ENCODE results near the gene CCL26.
"Not testable (repeated sequence)": the region's sequence is repeated elsewhere in the genome, so short reads cannot be mapped to it uniquely, and the experiment has no call there.

Gene CCL26

GRCh38 chr7:75738975-75739795, 32.8 kb downstream of the CCL26 start:
- peak; percentile 96 for DNase-seq (ENCODE audit: low read depth, low spot score)

- DNase-seq (ENCODE audit: low read depth, low spot score) = no peak
These were observed 33.4 kb downstream of the CCL26 start, which contains the start of gene HIP1 for GRCh38 chr7:75738604-75738974. HIP1 (minus strand) TSS chr7:75738941; CDS start chr7:75738920, 21 bp downstream.

GRCh38 chr7:75737856-75738603, 34.0 kb downstream of the CCL26 start:
- peak; percentile 42 for DNase-seq (ENCODE audit: low read depth, low spot score)

- no peak for DNase-seq (ENCODE audit: low read depth, low spot score)
These were observed 36.2 kb downstream of the CCL26 start for GRCh38 chr7:75735581-75736350.

- DNase-seq (ENCODE audit: low read depth, low spot score) = peak; percentile 74
These were observed 37.2 kb downstream of the CCL26 start for GRCh38 chr7:75734586-75735458.

GRCh38 chr7:75732764-75733630, 39.0 kb downstream of the CCL26 start:
- DNase-seq (ENCODE audit: low read depth, low spot score) = no peak

GRCh38 chr7:75732016-75732521, 39.9 kb downstream of the CCL26 start:
- DNase-seq (ENCODE audit: low read depth, low spot score) = no peak

GRCh38 chr7:75729851-75730274, 42.1 kb downstream of the CCL26 start:
- no peak for DNase-seq (ENCODE audit: low read depth, low spot score)

GRCh38 chr7:75727881-75728593, 44.0 kb downstream of the CCL26 start:
- peak; percentile 30 for DNase-seq (ENCODE audit: low read depth, low spot score)

- not testable (repeated sequence) for DNase-seq (ENCODE audit: low read depth, low spot score)
These were observed 44.7 kb downstream of the CCL26 start for GRCh38 chr7:75727351-75727750.

GRCh38 chr7:75725306-75725705, 46.7 kb downstream of the CCL26 start:
- no peak for DNase-seq (ENCODE audit: low read depth, low spot score)

GRCh38 chr7:75723444-75723843, 48.6 kb downstream of the CCL26 start:
- DNase-seq (ENCODE audit: low read depth, low spot score) = no peak

- DNase-seq (ENCODE audit: low read depth, low spot score) = no peak
These were observed 49.6 kb downstream of the CCL26 start for GRCh38 chr7:75722373-75722772.

- not testable (repeated sequence) for DNase-seq (ENCODE audit: low read depth, low spot score)
These were observed 50.1 kb downstream of the CCL26 start for GRCh38 chr7:75721922-75722321.

- no peak for DNase-seq (ENCODE audit: low read depth, low spot score)
These were observed 50.6 kb downstream of the CCL26 start for GRCh38 chr7:75721426-75721825.

GRCh38 chr7:75719626-75720025, 52.4 kb downstream of the CCL26 start:
- DNase-seq (ENCODE audit: low read depth, low spot score) = no peak

Data from ELF-1 (cell line).